Loucy (cell line): ENCODE measurements around the gene ADAMTS15.

Experiments used
- H2AFZ ChIP-seq: fragments of 200-600 bp; sonication (generic); 2 replicates; pipeline ENCODE4 v1.6.0; 2016; ENCODE audit warnings: antibody characterized with exemption, mild to moderate bottlenecking, low read length, moderate library complexity
- H3F3A ChIP-seq: fragments of 200-600 bp; 2 replicates; pipeline ENCODE4 v1.6.0; 2016; ENCODE audit warnings: antibody characterized with exemption, low read depth, mild to moderate bottlenecking
- H3K27me3 ChIP-seq: fragments of 200-600 bp; sonication (generic); 2 replicates; pipeline ENCODE4 v1.6.1; 2014; ENCODE audit warnings: low read length, mild to moderate bottlenecking; ENCODE audit not compliant: insufficient read depth, poor library complexity, severe bottlenecking
- H3K36me3 ChIP-seq: fragments of 200-600 bp; sonication (generic); 2 replicates; pipeline ENCODE4 v1.6.1; 2016; ENCODE audit warnings: low read length; ENCODE audit not compliant: insufficient read depth
- H3K4me1 ChIP-seq: fragments of 200-600 bp; sonication (generic); 2 replicates; pipeline ENCODE4 v1.5.1; 2014; ENCODE audit warnings: low read length, mild to moderate bottlenecking; ENCODE audit not compliant: insufficient read depth, poor library complexity, severe bottlenecking
- H3K4me2 ChIP-seq: fragments of 200-600 bp; sonication (generic); 2 replicates; pipeline ENCODE4 v1.6.0; 2014; ENCODE audit warnings: antibody characterized with exemption, low read length, low read depth, mild to moderate bottlenecking; ENCODE audit not compliant: poor library complexity, severe bottlenecking
- H3K4me3 ChIP-seq: fragments of 200-600 bp; sonication (generic); 2 replicates; pipeline ENCODE4 v1.5.1; 2014; ENCODE audit warnings: low read length, mild to moderate bottlenecking, mixed read lengths; ENCODE audit not compliant: poor library complexity, severe bottlenecking
- H3K79me2 ChIP-seq: fragments of 200-600 bp; sonication (generic); 2 replicates; pipeline ENCODE4 v1.6.1; 2014; ENCODE audit warnings: low read length; ENCODE audit not compliant: insufficient read depth
- H3K9ac ChIP-seq: fragments of 200-600 bp; sonication (generic); 2 replicates; pipeline ENCODE4 v1.6.0; 2014; ENCODE audit warnings: mild to moderate bottlenecking, low read depth, low read length, moderate library complexity; ENCODE audit not compliant: poor library complexity, severe bottlenecking
- H3K9me2 ChIP-seq: fragments of 200-600 bp; sonication (generic); replicated peaks from 2 replicates; pipeline ENCODE4 v1.6.1; 2016; ENCODE audit warnings: low read depth, low read length, mixed read lengths
- H3K9me3 ChIP-seq: fragments of 200-600 bp; sonication (generic); 2 replicates; pipeline ENCODE4 v1.6.1; 2014; ENCODE audit warnings: mild to moderate bottlenecking, antibody characterized with exemption, low read length, low read depth; ENCODE audit not compliant: insufficient read depth
- H4K20me1 ChIP-seq: fragments of 200-600 bp; sonication (generic); 2 replicates; pipeline ENCODE4 v1.6.0; 2014; ENCODE audit warnings: antibody characterized with exemption, low read length, mild to moderate bottlenecking; ENCODE audit not compliant: insufficient read depth, poor library complexity, severe bottlenecking
- EZH2phosphoT487 ChIP-seq: fragments of 200-600 bp; IDR thresholded peaks from 2 replicates; pipeline ENCODE4 v1.6.1; 2018; ENCODE audit warnings: antibody characterized with exemption, mild to moderate bottlenecking, moderate library complexity, borderline replicate concordance
- TF ChIP-seq, protein P1 (sequence below): fragments of 200-600 bp; sonication (generic); conservative IDR thresholded peaks from 2 replicates; pipeline ENCODE4 v1.5.1; 2014; ENCODE audit warnings: mild to moderate bottlenecking, antibody characterized with exemption, low read length

ADAMTS15 gene

DNA sequence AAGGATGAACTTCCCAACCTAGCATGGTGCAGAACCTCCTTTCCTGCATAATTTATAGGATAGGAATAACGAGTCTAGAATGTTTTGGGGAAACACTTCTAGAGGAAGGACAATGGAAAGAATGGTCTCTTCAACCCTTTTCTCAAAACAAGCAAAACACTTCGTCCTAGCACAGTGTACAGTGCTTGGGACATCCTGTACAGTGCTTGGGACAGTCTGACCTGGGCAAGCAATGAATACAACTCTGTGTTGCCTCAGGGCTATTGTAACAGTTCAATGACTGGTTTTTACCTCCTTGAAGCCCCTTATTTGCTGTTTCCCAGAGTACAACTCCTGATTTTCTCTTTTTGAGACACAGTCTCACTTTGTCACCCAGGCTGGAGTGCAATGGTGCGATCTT lies 18.5 kb upstream of the ADAMTS15 start:
- no peaks in the 10 kb centered on the region for H3K79me2 ChIP-seq
- TF ChIP-seq, protein P1, sequence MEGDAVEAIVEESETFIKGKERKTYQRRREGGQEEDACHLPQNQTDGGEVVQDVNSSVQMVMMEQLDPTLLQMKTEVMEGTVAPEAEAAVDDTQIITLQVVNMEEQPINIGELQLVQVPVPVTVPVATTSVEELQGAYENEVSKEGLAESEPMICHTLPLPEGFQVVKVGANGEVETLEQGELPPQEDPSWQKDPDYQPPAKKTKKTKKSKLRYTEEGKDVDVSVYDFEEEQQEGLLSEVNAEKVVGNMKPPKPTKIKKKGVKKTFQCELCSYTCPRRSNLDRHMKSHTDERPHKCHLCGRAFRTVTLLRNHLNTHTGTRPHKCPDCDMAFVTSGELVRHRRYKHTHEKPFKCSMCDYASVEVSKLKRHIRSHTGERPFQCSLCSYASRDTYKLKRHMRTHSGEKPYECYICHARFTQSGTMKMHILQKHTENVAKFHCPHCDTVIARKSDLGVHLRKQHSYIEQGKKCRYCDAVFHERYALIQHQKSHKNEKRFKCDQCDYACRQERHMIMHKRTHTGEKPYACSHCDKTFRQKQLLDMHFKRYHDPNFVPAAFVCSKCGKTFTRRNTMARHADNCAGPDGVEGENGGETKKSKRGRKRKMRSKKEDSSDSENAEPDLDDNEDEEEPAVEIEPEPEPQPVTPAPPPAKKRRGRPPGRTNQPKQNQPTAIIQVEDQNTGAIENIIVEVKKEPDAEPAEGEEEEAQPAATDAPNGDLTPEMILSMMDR, result no peak
- no peak for TF ChIP-seq EZH2phosphoT487

DNA sequence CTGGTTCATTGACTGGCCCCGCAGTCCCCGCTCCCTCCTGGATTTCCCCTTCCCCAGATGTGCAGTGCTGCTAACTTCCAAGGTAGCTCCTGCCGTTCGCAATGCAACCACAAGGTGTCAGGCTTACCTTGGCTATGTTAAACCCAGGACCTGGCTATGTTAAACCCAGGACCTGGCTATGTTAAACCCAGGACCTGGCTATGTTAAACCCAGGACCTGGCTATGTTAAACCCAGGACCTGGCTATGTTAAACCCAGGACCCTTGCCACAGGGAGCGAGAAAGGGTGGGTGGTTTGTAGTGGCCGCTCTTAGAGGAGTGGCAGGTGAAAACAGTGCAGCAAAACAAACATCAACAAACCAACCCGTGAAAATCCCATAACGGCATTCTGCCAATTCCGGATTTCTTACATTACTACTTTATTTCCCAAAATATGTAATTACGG lies 17.1 kb upstream of the ADAMTS15 start:
- H3K9me2 ChIP-seq, result no peaks in the 10 kb centered on the region
- H2AFZ ChIP-seq, result no peak overlapping the region
- no peaks in the 10 kb centered on the region for H4K20me1 ChIP-seq
- no peaks in the 10 kb centered on the region for H3F3A ChIP-seq
- TF ChIP-seq, protein P1, result peak; percentile 72
- TF ChIP-seq EZH2phosphoT487, result no peak
- H3K36me3 ChIP-seq, result no peaks in the 10 kb centered on the region
- H3K9ac ChIP-seq, result no peak overlapping the region
- H3K27me3 ChIP-seq, result peaks cover 5% of the 10 kb centered on the region
- H3K9me3 ChIP-seq, result no peaks in the 10 kb centered on the region
- no peaks in the 10 kb centered on the region for H3K79me2 ChIP-seq
- H3K4me1 ChIP-seq, result peaks cover 4% of the 10 kb centered on the region
- no peak overlapping the region for H3K4me2 ChIP-seq
- no peak overlapping the region for H3K4me3 ChIP-seq

More for the DNA sequence above, 18.5 kb upstream of the ADAMTS15 start:
- H3K4me3 ChIP-seq, result no peak overlapping the region
- H3K9ac ChIP-seq, result no peak overlapping the region
- no peak overlapping the region for H3K4me2 ChIP-seq
- H2AFZ ChIP-seq, result no peak overlapping the region
- H3K4me1 ChIP-seq, result no peaks in the 10 kb centered on the region
- no peaks in the 10 kb centered on the region for H3F3A ChIP-seq
- H3K9me2 ChIP-seq, result no peaks in the 10 kb centered on the region
- no peaks in the 10 kb centered on the region for H3K9me3 ChIP-seq
- peaks cover 5% of the 10 kb centered on the region for H3K27me3 ChIP-seq
- H4K20me1 ChIP-seq, result no peaks in the 10 kb centered on the region
- no peaks in the 10 kb centered on the region for H3K36me3 ChIP-seq

DNA sequence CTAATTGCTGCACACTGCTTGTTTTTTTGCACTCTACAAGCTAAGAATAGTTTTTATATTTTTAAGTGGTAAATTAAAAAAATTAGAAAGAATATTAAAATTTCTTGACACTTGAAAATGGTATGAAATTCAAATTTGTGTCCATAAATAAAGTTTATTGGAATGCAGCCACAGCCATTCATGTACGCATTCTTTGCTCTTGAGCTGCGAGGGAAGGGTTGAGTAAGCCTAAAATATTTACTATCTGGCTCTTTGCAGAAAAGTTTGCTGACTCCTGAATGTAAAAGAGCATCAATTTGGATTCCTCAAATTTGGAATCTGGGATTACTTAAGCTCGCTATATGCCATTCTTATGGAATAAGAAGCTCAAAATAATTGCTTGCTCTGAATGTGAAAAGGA lies 16.6 kb upstream of the ADAMTS15 start:
- Histone ChIP-seq H3K4me3 (no peak overlapping the region), H3K4me2 (no peak overlapping the region), H4K20me1 (no peaks in the 10 kb centered on the region), H3K79me2 (no peaks in the 10 kb centered on the region), H3K9ac (no peak overlapping the region), H3K36me3 (no peaks in the 10 kb centered on the region), H3K4me1 (peaks cover 9% of the 10 kb centered on the region), H3K9me2 (no peaks in the 10 kb centered on the region), H2AFZ (no peak overlapping the region), H3K27me3 (peaks cover 5% of the 10 kb centered on the region), H3K9me3 (no peaks in the 10 kb centered on the region), H3F3A (no peaks in the 10 kb centered on the region)
- no peak for TF ChIP-seq EZH2phosphoT487
- TF ChIP-seq, protein P1, result no peak
